Mammary epithelial cell (primary cell): ENCODE measurements around the gene POLE3.

Experiments used
- CTCF ChIP-seq, 2 donors: IDR thresholded peaks in 1 of 2; conservative IDR thresholded peaks in 1 of 2; 2 replicates each; pipeline ENCODE4 v1.5.1; 2011 to 2012; ENCODE audit warnings: inconsistent platforms in 2 of 2, low read length in 2 of 2, mild to moderate bottlenecking in 2 of 2, control low read depth in 1 of 2, low read depth in 1 of 2; ENCODE audit not compliant: insufficient read depth in 1 of 2; ENCODE audit errors: extremely low read depth in 1 of 2
- EZH2 ChIP-seq: IDR thresholded peaks from 2 replicates; pipeline ENCODE4 v1.6.1; 2012; ENCODE audit warnings: low read length, inconsistent platforms, borderline replicate concordance

- no peak for TF ChIP-seq CTCF (conservative IDR thresholded peaks at IDR 0.05 in 1 of 2, IDR thresholded peaks at IDR 0.05 in 1 of 2; ENCODE audit: extremely low read depth in 1 of 2, insufficient read depth in 1 of 2, low read depth in 1 of 2, low read length in 2 of 2)
- TF ChIP-seq EZH2: no peak
These were observed 15.2 kb downstream of the POLE3 start for GRCh38 chr9:113395000-113395861.
